DND-41 (cell line): ENCODE data around the gene PDCD1LG2.
"Not testable (repeated sequence)": the region's sequence is repeated elsewhere in the genome, so short reads cannot be mapped to it uniquely, and the experiment has no call there.

ENCODE experiments used
- ATAC-seq: fragments of 200-7000 bp; cut with Tn5 transposase; 3 replicates; pipeline ENCODE4 v1.9.1; 2021; ENCODE audit warnings: low read depth; ENCODE audit not compliant: insufficient read depth
- DNase-seq: peaks from one replicate; pipeline ENCODE4 v3.0.0-alpha.2; 2020
- H2AFZ ChIP-seq: 2 replicates; pipeline ENCODE4 v1.6.0; 2012; ENCODE audit warnings: low read depth, low read length
- H3K27ac ChIP-seq: 2 replicates; pipeline ENCODE4 v1.5.1; 2012; ENCODE audit warnings: low read length, inconsistent platforms
- H3K27me3 ChIP-seq: fragments of 200-600 bp; sonication (generic); 2 replicates; pipeline ENCODE4 v1.6.0; 2012; ENCODE audit warnings: low read length, mild to moderate bottlenecking, inconsistent platforms; ENCODE audit not compliant: insufficient read depth, poor library complexity
- H3K36me3 ChIP-seq: 2 replicates; pipeline ENCODE4 v1.5.1; 2012; ENCODE audit warnings: low read length, inconsistent platforms; ENCODE audit not compliant: insufficient read depth
- H3K4me1 ChIP-seq: 2 replicates; pipeline ENCODE4 v1.5.1; 2012; ENCODE audit warnings: mild to moderate bottlenecking, low read length; ENCODE audit not compliant: insufficient read depth
- H3K4me2 ChIP-seq: 2 replicates; pipeline ENCODE4 v1.6.0; 2012; ENCODE audit warnings: mild to moderate bottlenecking, moderate library complexity, low read length, inconsistent platforms; ENCODE audit not compliant: insufficient read depth
- H3K4me3 ChIP-seq, 2 experiments: fragments of 200-600 bp in 1 of 2; shearing (Covaris generic) in 1 of 2; 2 replicates each; pipeline ENCODE4 v1.5.1; 2012 to 2016; ENCODE audit warnings: inconsistent platforms in 2 of 2, low read length in 2 of 2, mild to moderate bottlenecking in 2 of 2, low read depth in 1 of 2, moderate library complexity in 1 of 2
- H3K79me2 ChIP-seq: 2 replicates; pipeline ENCODE4 v1.6.0; 2012; ENCODE audit warnings: low read length, inconsistent platforms; ENCODE audit not compliant: insufficient read depth
- H3K9ac ChIP-seq: 2 replicates; pipeline ENCODE4 v1.6.0; 2012; ENCODE audit warnings: low read depth, mild to moderate bottlenecking, inconsistent platforms, low read length, moderate library complexity
- H3K9me3 ChIP-seq: 2 replicates; pipeline ENCODE4 v1.5.1; 2012; ENCODE audit warnings: low read length, moderate library complexity, mild to moderate bottlenecking, inconsistent platforms; ENCODE audit not compliant: insufficient read depth, severe bottlenecking
- H4K20me1 ChIP-seq: 2 replicates; pipeline ENCODE4 v1.6.0; 2012; ENCODE audit warnings: low read length; ENCODE audit not compliant: insufficient read depth
- EZH2 ChIP-seq: IDR thresholded peaks from 3 replicates; pipeline ENCODE4 v1.6.1; 2012; ENCODE audit warnings: borderline replicate concordance, low read depth, mild to moderate bottlenecking, moderate library complexity, low read length, inconsistent platforms; ENCODE audit not compliant: severe bottlenecking
- TF ChIP-seq, protein P1 (sequence below): IDR thresholded peaks from 2 replicates; pipeline ENCODE4 v1.5.1; 2012; ENCODE audit warnings: borderline replicate concordance, low read length, moderate library complexity, mild to moderate bottlenecking; ENCODE audit not compliant: poor library complexity, severe bottlenecking; ENCODE audit errors: extremely low read depth

PDCD1LG2 gene

DNA sequence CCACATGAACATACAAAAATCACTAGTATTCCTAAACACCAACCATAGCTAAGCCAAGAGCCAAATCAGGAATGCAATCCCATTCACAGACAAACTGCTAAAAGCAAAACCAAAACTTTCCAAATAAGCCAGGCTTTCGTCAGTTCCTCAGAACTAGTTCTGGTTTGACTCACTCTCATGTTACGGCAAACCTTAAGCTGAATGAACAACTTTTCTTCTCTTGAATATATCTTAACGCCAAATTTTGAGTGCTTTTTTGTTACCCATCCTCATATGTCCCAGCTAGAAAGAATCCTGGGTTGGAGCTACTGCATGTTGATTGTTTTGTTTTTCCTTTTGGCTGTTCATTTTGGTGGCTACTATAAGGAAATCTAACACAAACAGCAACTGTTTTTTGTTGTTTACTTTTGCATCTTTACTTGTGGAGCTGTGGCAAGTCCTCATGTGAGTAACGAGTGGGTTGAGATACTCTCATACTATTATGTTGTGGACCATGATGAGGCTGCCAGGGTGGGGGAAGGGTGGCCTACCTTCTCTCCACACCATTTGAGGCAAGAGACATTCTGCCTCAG, at the start of gene PDCD1LG2:
Gene PDCD1LG2, plus strand, starts transcription at position 172 of the 572 bp plus-strand sequence. CDS start 12,016 bp downstream, outside the sequence.
- Histone ChIP-seq H3K27me3 (no peaks in the 10 kb centered on the region), H2AFZ (no peak within 1 kb of the TSS), H3K4me1 (no peaks in the 10 kb centered on the region), H3K9ac (no peak within 1 kb of the TSS), H3K9me3 (no peaks in the 10 kb centered on the region), H3K27ac (no peak within 1 kb of the TSS), H3K36me3 (no peaks in the 10 kb centered on the region), H4K20me1 (no peaks in the 10 kb centered on the region), H3K79me2 (no peaks in the 10 kb centered on the region), H3K4me3 (no peak within 1 kb of the TSS), H3K4me2 (no peak within 1 kb of the TSS)
- ATAC-seq (no peak), DNase-seq (no peak)
- TF ChIP-seq, protein P1, sequence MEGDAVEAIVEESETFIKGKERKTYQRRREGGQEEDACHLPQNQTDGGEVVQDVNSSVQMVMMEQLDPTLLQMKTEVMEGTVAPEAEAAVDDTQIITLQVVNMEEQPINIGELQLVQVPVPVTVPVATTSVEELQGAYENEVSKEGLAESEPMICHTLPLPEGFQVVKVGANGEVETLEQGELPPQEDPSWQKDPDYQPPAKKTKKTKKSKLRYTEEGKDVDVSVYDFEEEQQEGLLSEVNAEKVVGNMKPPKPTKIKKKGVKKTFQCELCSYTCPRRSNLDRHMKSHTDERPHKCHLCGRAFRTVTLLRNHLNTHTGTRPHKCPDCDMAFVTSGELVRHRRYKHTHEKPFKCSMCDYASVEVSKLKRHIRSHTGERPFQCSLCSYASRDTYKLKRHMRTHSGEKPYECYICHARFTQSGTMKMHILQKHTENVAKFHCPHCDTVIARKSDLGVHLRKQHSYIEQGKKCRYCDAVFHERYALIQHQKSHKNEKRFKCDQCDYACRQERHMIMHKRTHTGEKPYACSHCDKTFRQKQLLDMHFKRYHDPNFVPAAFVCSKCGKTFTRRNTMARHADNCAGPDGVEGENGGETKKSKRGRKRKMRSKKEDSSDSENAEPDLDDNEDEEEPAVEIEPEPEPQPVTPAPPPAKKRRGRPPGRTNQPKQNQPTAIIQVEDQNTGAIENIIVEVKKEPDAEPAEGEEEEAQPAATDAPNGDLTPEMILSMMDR, result no peak
- no peak for TF ChIP-seq EZH2

DNA sequence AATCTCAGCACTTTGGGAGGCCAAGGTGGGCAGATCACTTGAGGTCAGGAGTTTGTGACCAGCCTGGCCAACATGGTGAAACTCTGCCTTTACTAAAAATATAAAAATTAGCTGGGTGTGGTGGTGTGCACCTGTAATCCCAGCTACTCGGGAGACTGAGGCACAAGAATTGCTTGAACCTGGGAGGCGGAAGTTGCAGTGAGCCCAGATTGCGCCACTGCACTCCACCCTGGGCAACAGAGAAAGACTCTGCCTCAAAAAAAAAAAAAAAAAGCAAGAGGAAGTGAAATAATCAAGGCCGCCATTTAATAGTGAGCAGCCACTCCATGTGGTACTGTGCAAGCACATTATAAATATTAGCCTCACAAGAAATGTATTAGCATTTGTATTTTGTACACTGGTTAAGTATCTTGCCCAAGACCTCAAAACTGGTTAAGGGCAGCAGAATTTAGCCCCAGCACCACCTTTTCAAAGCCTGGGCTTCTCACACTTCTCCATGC, 45.5 kb upstream of the PDCD1LG2 start:
- H3K9ac ChIP-seq, H3K79me2 ChIP-seq, H3K4me2 ChIP-seq, H3K4me1 ChIP-seq, DNase-seq, H3K36me3 ChIP-seq, H4K20me1 ChIP-seq, H2AFZ ChIP-seq, H3K27ac ChIP-seq, H3K4me3 ChIP-seq, ATAC-seq, H3K27me3 ChIP-seq, H3K9me3 ChIP-seq: not testable (repeated sequence)

DNA sequence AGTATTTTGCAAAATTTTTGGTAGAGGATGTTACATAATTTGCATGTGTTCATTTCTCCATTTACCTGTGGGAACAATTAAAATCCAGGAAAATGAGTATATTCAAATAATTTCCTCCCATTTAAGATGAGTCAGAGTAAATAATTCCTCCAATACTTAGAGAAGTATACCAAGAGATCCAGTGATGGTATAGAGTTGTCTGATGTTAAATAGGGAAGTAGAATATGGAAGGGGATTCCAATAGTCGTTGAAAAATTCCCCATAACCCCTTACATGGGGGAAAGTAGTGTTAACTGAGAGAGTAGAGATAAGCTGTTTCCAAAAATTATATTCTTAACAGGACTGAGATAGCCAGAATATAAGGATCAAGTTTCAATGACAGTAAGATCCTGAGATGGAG, 44.3 kb upstream of the PDCD1LG2 start:
- Histone ChIP-seq H3K9ac (no peak overlapping the region), H2AFZ (no peak overlapping the region), H3K79me2 (no peaks in the 10 kb centered on the region), H3K27me3 (no peaks in the 10 kb centered on the region), H4K20me1 (no peaks in the 10 kb centered on the region), H3K9me3 (no peaks in the 10 kb centered on the region), H3K4me2 (no peak overlapping the region), H3K36me3 (no peaks in the 10 kb centered on the region), H3K4me1 (no peaks in the 10 kb centered on the region), H3K27ac (no peak overlapping the region), H3K4me3 (no peak overlapping the region)
- no peak for ATAC-seq
- TF ChIP-seq EZH2, result no peak
- TF ChIP-seq, protein P1, result no peak
- DNase-seq, result no peak

DNA sequence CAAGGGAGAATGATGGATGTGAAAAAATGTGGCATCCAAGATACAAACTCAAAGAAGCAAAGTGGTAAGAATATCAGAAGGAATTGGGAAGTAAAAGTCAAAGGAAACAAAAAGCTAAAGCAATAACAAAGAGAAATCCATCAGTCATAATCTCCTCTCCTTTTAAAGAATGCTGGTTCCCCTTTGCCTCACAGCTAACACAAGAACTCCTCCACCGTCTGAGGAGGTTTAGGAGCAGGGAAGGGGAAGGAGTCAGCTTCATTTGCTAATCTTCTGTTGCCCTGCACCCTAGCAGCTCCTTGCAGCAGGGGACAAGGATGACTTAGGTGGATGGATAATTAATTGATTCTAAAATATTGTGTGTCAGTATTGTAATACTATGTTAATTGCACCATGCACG, 43.6 kb upstream of the PDCD1LG2 start:
- no peak overlapping the region for H3K9ac ChIP-seq
- no peak overlapping the region for H3K4me2 ChIP-seq
- H3K9me3 ChIP-seq, result no peaks in the 10 kb centered on the region
- H3K36me3 ChIP-seq, result no peaks in the 10 kb centered on the region
- no peaks in the 10 kb centered on the region for H3K27me3 ChIP-seq
- TF ChIP-seq, protein P1, result no peak
- TF ChIP-seq EZH2, result no peak
- H3K27ac ChIP-seq, result no peak overlapping the region
- H3K79me2 ChIP-seq, result no peaks in the 10 kb centered on the region
- ATAC-seq (no peak), DNase-seq (no peak)
- H3K4me3 ChIP-seq, result no peak overlapping the region
- no peak overlapping the region for H2AFZ ChIP-seq
- H4K20me1 ChIP-seq, result no peaks in the 10 kb centered on the region
- H3K4me1 ChIP-seq, result no peaks in the 10 kb centered on the region
